HG03175 (cell line): ENCODE results near the gene SDK1.
"Not testable (repeated sequence)": the region's sequence is repeated elsewhere in the genome, so short reads cannot be mapped to it uniquely, and the experiment has no call there.

Experiments
- ATAC-seq: cut with Tn5 transposase; IDR thresholded peaks from one replicate; pipeline ENCODE4 v1.9.1; 2021; ENCODE audit warnings: mild to moderate bottlenecking, moderate library complexity; ENCODE audit not compliant: unreplicated experiment

The SDK1 gene

DNA sequence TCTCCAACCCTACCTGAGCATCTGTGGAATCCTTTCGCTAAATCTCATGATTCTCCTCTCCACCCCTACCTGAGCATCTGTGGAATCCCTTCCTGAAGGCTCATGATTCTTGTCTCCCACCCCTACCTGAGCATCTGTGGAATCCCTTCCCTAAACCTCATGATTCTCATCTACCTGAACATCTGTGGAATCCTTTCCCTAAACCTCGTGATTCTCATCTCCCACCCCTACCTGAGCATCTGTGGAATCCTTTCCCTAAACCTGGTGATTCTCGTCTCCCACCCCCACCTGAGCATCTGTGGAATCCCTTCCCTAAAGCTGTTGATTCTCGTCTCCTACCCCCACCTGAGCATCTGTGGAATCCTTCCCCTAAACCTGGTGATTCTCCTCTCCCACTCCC lies 342.0 kb downstream of the SDK1 start:
- ATAC-seq, result no peak

DNA sequence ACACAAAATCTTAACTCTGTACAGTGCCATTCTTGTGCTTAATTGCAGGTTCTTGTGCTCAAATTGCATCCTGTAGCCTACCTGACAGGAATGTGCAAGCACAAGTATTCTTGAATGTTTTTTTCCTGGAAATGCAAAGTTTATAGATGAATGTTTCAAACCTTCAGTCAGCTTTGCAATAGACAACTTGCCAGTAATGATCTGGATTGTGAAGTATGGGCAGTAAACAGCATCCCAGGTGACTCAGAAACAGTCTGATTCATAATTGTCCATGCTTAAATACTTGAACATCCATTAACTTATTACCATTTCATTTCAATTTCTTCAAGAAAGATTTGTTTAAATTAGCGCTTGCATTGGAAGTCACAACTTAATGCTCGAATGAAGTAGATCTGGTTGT lies 347.2 kb downstream of the SDK1 start:
- no peak for ATAC-seq

DNA sequence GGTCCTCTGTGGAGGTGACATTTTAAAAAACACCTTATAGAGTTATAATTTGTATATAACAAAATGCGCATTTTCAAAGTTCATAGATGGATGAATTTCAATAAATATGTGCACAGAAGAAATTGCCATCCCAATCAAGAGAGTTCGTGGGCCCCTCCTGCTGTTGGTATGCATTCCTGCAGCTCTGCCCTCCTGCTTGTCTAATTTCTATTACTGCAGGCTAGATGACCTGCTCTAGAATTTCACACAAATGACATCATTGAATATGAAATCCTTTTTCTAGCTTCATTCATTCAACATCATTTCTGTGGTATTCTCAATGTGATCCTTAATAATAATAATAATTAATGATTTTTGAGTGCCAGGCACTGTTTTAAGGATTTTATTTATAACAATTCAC lies 348.2 kb downstream of the SDK1 start:
- ATAC-seq, result no peak

DNA sequence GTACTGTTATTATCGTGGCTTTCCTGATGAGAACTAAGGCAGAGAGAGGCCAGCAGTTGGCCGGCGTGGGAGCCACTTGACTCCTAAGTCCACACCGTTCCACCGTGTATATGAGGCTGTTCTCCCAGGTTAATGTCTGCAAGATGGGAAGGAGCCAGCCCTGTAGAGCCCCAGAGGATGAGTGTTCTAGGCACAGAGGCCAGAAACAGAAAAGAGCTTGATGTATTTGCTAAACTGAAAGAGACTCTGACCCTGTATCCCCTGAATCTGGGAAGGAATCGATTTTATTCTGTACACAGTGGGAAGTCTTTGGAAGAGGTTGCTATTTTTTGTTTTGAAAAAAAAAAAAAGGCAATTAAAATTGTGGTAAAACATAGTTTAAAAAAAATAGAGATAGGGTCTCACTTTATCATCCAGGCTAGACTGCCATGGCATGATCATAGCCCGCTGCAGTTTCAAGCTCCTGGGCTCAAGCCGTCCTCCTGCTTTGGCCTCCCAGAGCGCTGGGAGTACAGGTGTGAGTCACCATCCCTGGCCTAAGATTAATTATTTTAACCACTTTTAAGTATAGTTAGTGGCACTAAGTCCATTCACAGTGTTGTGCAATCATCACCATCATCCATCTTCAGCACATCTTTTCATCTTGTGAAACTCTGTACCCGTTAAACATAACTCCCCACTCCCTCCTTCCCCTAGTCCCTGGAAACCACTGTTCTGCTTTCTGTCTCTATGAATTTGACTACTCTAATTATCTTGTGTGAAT lies 348.8 kb downstream of the SDK1 start:
- no peak for ATAC-seq

DNA sequence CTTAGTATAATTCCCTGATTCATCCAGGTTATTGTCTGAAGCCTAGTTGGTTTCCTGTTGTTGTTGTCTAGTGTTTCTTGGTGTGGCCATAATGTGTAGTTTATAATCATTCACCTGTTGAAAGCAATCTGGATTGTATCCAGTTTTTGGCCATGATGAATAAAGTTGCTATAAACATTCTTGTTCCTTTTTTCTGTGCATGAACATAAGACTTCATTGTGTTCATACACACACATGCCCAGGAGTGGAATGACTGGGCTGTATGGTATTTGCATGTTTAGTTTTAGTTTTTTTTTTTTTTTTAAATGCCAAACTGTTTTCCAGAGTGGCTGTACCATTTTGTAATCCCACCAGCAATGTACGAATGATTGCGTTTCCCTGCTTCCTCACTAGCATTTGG lies 349.8 kb downstream of the SDK1 start:
- no peak for ATAC-seq

DNA sequence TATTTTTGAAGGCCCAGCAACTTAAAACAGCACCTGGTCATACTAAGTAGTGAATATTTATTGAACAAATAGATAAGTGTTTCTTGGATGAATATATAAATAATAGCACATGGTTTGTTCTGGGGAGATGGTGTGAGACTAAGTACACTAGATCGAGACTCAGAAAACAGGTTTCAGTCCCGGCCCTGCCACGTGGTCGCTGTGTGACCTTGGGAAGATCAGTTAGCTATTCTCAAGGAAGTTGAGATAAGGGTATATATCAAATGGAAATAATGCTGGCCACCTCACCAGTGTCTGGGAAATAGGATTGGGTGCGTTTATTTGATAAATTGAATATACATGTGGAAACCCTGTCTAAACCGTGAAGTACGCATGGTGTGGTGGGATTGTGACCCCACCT lies 354.6 kb downstream of the SDK1 start:
- ATAC-seq, result no peak

DNA sequence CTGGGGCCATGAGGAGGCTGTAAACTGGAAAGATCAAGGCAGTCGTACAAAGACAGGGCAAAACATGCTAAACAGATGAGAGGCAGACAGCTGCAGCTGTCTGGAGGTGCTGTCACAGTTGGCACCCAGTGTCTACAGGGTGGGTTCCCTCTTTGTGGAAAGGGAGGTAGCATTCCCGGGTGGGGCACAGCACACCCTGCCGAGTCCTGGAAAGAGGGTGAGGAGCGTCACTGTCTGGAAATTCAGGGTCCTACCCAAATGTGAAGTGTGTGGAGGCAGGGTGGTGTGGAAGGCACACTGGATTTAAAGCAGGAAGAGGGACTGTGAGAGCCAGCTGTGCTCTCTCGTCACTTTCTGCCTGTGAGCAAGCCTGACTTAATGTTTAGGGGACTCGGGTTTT lies 356.2 kb downstream of the SDK1 start:
- no peak for ATAC-seq

DNA sequence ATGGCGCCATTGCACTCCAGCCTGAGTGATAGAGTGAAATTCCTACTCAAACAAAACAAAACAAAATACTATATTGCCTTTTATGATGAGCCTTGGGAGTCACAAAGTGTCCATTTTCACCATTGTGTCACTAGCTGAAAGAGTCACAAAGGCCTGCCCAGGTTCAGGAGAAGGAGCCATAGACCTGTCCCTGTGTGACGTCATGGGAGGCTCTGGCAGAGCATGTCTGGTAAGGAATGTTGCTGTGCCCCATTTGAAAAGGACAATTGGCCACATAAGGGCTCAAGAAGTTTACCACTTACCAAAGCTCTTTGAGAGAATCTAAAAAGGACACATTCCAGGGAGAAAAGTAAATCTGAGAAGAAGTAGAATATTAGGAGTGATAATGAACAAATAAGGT lies 367.7 kb downstream of the SDK1 start:
- no peak for ATAC-seq

DNA sequence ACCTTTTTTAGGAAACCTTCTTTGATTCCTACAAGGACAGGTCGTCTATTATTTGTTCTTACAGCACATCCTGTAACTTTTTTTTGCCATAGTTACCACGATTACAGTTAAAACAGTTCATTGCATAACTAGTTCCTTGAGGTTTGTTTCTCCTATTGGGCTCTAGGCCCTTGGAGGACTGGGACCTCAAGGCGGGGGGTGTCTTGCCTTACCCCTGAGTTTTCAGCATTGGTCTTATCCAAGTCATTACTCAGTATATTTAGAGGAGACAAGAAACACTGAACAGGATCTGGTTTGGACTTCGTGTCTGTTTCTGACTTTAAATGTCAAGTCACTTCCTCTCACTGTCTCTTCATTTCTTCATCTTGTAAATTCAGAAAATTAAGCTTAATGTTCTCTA lies 369.8 kb downstream of the SDK1 start:
- ATAC-seq, result no peak

DNA sequence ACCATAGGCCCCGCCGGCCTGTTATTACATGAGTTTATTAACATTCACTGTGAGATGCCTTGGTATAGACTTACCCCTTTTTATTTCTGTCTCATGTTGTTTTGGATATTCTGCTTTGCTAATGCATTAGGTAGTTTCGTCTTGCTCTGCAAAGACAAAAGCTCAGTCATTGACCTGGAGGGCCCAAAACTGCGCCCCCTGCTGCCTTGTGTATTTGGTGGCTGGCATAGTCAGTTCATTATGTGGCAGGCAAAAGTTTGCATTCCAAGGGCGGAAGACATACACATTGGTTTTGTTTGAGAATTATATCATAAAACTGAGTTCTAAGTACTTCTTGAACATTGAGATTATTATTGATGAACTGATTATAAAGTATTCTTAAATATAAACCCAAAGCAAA lies 372.5 kb downstream of the SDK1 start:
- ATAC-seq, result no peak

DNA sequence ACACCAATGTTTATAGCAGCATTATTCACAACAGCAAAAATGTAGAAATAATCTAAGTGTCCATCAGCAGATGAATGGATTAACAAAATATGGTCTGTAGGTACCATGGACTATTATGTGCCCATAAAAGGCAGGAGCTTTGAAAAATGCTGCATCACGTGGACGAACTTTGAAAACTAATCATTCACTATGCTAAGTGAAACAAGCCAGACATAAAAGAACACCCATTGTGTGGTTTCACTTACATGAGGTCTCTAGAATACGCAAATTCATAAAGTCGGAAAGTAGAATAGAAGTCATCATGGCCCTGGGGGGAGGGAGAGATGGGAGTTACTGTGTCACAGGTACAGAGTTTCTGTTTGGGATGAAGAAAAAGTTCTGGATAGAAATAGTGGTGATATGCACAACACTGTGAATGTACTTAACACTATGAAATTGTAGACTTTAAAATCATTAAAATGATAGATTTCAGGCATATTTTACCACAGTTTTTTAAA lies 377.3 kb downstream of the SDK1 start:
- no peak for ATAC-seq

DNA sequence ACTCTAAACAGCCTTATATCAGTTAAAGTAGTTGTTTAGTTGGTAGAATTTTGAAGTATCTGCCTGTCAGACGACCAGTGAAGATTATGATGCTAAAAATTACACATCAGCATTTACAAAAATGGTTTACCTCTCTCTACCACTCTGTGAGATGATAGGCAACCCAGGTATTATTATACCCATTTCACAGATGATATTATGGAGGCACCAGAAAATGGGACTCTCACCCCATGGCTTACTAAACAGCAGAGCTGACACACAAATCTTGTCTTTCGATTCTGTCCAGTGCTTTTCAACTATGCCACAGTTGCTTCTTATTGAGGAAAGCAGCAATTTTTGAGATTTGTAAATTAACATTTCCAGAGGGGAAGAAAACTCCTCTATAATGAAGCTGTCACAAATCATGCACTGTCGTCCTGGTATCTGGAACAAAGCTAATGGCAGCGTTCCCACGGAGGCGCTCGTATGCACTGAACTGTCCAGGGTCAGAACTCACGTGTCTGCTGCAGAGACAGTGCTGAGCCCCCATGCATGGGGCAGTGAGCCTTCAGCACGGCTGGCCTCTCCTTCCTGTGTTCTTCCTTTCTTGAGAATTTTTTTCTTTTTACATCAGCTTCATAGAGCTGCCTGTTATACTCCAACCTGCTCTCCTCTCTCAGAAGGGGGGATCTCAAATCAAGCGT lies 381.1 kb downstream of the SDK1 start:
- no peak for ATAC-seq

DNA sequence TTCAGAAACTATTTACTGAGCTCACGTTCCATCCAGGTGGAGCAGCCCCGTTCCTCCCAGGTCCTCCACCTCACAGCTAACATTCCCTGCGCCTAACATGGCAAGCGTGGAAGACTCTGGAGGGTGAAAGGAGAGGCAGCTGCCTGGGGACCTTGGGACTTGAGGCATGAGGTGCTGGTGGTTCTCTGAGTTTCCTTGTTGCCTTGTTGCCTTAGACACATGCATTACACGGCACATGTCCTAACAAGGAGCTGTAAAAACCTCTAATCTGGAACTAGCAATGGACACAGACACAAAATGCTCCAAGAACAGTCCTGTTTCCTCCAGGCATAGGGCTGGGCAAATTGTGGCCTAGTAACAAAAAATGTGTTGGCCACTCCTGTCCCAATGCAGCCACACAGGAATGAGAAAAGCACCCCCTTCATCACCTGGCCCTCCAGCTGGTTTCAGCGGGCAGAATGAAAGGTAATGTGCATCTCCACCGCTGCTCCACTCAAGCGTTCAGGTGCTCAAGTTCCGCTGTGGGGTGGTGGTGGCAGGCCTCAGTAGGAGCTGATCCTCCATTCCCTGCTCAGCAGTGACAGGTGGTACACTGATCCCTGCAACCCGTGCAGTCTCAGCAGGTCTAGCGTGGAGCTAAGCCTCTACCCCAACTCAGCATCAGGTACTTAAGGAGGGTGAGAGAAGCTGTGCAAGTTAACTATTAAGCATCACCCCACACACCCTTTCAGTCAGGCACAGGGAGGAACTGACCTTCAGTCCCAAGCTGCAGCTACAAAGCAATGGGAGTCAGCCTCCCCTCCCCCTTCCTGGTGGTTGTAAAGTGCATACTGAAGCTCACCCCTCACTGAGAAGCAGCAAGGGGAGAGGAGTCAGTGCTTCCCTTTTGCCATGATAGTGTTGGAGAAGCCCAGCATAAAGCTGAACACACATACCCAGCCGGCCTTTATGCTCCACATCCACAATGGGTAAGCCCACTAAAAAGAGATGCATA lies 382.8 kb downstream of the SDK1 start:
- no peak for ATAC-seq

DNA sequence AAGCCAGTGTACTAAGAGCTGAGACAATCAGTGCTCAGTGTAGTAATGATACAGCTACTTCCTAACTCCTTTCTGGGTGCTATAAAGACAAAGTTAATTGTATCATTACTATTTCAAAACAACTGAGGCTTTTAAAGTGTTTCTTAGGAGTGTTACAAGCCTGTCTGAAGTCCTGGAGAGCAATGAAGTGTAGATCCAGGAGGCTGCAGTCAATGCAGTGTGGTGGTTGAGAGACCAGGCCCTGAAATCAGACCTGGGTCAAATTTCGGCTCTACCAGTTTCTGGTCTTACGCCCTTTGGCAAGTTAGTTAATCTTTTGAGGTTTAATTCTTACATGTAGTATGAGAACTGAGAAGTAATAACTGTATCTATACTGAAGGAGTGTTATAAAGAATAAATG lies 387.0 kb downstream of the SDK1 start:
- no peak for ATAC-seq

DNA sequence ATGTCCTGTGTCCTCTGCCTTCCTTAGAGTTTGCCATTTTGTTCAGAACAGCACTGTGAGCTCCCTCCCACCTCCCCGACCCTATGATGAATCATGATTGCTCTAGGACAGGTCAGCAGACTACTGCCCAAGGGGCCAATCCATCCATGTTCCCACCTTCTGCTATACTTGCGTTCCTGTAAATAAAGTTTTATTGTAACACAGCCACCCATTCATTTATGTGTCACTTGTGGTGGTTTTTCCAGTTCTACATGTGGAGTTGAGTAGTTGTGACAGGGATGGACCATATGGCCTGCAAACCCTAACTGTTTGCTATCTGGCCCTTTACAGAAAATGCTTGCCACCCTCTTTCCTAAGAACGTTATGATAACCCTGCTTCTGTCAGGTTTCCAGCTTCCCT lies 387.8 kb downstream of the SDK1 start:
- no peak for ATAC-seq

DNA sequence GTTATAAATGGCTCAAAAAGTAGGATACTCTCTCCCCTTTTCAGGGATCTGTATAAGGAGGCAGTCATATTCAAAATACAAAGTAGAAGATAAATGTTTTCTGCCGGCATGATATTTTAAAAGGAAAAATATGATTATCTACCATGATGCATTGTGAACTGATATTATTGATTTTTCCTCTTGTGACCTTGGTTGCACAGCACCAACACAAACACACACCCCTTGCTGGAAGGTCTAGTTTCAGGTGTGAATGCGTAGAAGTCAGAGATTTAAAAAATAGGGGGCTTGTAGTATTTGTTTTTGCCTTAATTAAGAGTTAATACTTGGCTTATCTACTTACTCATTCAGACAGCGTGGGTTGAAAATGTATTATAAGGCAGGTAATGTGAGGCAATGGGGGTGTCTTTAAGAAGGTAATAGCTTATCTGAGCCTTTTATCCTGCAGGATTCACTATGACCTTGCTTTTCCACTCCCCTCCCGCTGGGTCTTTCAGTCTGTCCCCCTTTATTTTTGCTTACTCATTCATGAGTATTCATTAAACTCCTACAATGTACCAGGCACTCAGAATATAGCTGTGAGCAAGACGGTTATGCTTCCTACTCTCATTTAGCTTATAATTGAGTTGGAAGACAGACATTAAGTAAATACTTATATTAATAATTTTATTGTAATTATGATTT lies 390.6 kb downstream of the SDK1 start:
- ATAC-seq, result no peak

DNA sequence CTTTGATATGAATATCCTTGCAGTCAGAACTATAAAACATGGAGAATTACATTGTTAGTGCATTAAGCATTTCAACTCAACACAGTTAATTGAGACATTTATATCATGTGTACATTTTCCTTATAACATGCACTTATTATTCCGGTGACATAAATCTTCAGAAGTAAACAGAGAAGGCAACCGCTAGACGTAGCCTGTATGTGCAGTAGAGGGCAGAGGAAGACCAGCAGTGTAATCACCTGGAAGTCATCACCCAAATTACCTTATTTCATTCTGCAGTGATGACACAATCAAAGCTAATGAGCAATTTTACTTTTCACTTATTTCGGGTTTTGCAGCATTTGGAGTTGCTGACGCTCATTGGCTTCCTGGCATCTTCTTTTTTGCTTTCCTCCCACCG lies 394.6 kb downstream of the SDK1 start:
- ATAC-seq, result no peak

DNA sequence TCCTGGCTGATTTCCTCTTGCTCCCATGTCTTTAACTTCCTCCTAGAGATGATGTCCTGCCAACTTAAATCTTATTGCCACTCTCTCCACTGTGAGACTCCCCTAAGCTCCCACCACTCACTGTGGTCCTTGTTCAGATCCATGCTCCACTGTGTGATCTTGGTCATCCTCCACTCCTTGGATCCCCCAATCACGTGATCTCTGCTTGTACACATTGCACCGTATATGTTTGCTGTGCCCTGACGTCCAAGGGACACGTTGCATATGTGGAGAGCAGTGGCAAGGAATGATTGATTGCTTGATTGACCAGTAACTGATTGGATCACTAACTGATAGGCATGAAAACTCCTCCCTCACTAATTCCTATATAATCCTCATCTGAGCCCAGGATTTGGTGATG lies 395.1 kb downstream of the SDK1 start:
- ATAC-seq, result no peak

DNA sequence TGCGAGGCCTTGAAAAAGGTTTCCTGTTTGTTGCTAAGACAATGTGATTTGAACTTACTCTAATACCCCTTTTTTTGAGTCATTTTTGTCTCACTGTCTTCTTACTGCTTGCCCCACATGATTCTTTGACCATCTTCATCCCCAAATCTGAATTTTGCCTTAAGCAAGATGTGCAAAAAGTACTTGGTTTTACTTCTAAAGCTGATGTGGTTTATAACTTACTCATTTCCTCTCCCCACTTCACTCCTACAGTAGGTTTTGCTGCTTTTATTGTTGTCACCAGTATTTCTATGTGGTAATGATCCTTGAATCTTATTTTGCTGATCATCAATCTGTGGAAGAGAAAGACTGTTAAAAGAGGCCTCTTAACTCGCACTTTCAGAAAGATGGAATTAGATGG lies 396.4 kb downstream of the SDK1 start:
- no peak for ATAC-seq

DNA sequence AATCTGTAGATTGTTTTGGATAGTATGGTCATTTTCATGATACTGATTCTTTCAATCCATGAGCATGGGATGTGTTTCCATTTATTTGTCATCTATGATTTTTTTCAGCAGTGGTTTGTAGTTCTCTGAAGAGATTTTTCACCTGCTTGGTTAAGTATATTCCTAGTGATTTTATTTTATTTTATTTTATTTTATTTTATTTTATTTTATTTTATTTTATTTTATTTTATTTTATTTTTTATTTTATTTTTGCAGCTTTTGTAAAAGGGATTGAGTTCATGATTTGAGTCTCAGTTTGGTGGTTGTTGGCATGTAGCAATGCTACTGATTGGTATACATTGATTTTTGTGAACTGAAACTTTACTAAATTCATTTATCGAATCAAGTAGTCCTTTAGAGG lies 404.2 kb downstream of the SDK1 start:
- no peak for ATAC-seq

DNA sequence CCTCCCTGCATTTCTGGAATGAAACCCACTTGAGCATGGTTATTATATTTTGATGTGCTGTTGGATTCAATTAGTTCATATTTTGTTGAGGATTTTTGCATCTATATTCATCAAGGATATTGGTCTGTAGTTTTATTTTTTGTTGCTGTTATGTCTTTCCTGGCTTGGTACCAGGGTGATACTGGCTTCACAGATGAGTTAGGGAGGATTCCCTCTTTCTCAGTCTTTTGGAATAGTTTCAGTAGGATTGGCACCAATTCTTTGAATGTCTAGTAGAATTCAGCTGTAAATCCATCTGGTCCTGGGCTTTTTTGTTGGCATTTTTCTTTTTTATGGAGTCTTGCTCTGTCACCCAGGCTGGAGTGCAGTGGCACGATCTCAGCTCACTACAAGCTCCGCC lies 405.0 kb downstream of the SDK1 start:
- not testable (repeated sequence) for ATAC-seq
